ENCODE data around the gene ASB6.
A peak's percentile ranks its signal among the peaks of the same experiment; 100 is the strongest.

The ASB6 gene

GRCh38 chr9:129650680-129651235 lies 8.8 kb upstream of the ASB6 start:
- DNase-seq: no peak
- H3K4me3 Mint-ChIP-seq: no peak overlapping the region
- H3K27ac Mint-ChIP-seq: no peak overlapping the region
- TF ChIP-seq CTCF (IDR thresholded peaks at IDR 0.05): no peak
- peaks cover 81% of the 10 kb centered on the region for H3K4me1 Mint-ChIP-seq
- no peaks in the 10 kb centered on the region for H3K27me3 Mint-ChIP-seq (ENCODE audit: low read depth, poor library complexity)
- no peaks in the 10 kb centered on the region for H3K36me3 Mint-ChIP-seq (ENCODE audit: low read depth)
- H3K9me3 Mint-ChIP-seq: peaks cover 4% of the 10 kb centered on the region

DNA sequence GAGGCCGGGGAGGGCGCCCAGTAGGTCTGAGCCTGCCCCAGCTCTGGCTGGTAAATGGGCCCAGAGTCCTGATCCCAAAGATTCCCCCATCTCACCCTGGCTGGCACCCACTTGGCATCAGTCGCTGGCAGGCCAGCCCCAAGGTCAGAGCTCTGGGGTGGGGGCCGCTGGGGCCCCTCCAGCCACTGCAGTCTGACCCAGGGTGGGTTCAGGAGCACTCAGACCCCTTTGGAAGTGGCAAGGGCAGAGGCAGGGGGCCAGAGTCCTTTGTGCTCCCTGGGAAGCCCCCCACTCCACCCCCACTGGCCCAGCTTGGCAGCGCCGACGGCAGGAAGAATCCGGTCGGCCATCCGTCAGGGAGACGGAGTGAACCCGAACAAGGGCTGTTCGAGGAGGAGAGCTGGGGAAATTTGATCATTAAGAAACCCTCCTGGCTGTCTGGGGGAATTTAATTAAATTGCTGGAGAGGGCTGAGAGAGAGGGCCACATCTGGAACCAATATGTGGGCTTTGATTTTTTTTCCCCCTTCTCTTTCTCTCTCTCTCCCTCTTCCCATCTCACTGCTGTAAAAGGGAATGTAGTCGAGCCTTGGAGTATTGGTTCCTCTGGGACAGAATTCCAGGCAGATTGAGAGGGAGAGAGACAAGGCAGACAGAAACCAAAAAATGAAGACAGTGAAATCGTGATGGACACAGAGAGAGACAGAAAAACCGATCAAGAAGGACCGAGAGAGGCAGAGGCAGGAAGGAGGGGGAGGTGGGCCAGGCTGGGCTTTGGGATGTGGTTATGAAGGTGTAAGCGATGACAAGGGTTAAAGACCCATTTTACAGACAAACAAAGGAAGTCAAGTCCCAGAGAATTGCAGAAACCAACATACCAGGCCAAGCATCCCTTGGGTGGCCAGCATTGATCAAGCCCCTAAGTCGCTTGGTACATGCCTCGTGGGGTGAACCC lies 8.1 kb upstream of the ASB6 start:
- no peak overlapping the region for H3K4me3 Mint-ChIP-seq
- no peak for TF ChIP-seq CTCF (IDR thresholded peaks at IDR 0.05)
- peak overlapping the region; percentile 92 for H3K27ac Mint-ChIP-seq
- DNase-seq: no peak
- peaks cover 81% of the 10 kb centered on the region for H3K4me1 Mint-ChIP-seq
- peaks cover 4% of the 10 kb centered on the region for H3K9me3 Mint-ChIP-seq
- H3K36me3 Mint-ChIP-seq (ENCODE audit: low read depth): no peaks in the 10 kb centered on the region
- no peaks in the 10 kb centered on the region for H3K27me3 Mint-ChIP-seq (ENCODE audit: low read depth, poor library complexity)

DNA sequence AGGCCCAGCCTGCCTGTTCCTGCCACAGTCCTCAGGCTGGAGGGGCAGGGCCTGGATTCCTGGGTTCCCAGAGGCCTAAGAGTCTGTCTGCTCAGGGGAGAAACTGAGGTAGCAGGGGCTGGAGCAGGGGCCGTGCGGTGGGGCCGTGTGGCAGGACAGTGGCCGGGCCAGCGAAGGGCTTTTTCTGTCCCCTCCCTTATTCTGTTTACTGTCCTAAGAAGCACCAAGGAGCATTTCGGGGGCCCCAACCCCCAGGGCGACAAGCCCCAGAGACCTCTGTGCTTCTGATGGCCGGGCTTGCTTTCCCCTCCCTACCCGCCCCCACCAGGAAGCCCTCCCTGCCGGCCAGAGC lies 6.8 kb upstream of the ASB6 start:
- peaks cover 79% of the 10 kb centered on the region for H3K4me1 Mint-ChIP-seq
- no peaks in the 10 kb centered on the region for H3K27me3 Mint-ChIP-seq (ENCODE audit: low read depth, poor library complexity)
- DNase-seq: no peak

GRCh38 chr9:129648092-129648763 lies 6.3 kb upstream of the ASB6 start:
- peaks cover 4% of the 10 kb centered on the region for H3K9me3 Mint-ChIP-seq
- peak; percentile 67 for DNase-seq
- peak overlapping the region; percentile 26 for H3K27ac Mint-ChIP-seq
- H3K4me1 Mint-ChIP-seq: peaks cover 74% of the 10 kb centered on the region
- no peaks in the 10 kb centered on the region for H3K36me3 Mint-ChIP-seq (ENCODE audit: low read depth)
- peak overlapping the region; percentile 63 for H3K4me3 Mint-ChIP-seq
- H3K27me3 Mint-ChIP-seq (ENCODE audit: low read depth, poor library complexity): no peaks in the 10 kb centered on the region
- no peak for TF ChIP-seq CTCF (IDR thresholded peaks at IDR 0.05)

More for the DNA sequence above, 6.8 kb upstream of the ASB6 start:
- H3K36me3 Mint-ChIP-seq (ENCODE audit: low read depth): no peaks in the 10 kb centered on the region
- H3K27ac Mint-ChIP-seq: no peak overlapping the region
- H3K4me3 Mint-ChIP-seq: no peak overlapping the region
- peaks cover 4% of the 10 kb centered on the region for H3K9me3 Mint-ChIP-seq
- TF ChIP-seq CTCF (IDR thresholded peaks at IDR 0.05): no peak

DNA sequence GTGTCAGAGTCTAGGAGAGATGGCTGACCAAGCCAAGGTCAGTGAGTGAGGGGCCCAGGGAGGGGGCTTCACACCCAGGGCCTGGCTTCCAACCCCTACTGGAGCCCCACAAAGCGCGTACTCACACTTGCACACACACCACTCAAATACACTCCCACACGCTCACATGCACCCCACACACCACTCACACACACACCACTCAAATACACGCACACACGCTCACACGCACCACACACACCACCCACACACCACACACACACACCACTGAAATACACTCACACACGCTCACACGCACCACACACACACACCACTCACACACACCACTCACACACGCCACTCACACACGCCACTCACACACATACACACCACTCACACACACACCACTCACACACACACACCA lies 5.7 kb upstream of the ASB6 start:
- DNase-seq: no peak
- TF ChIP-seq CTCF (IDR thresholded peaks at IDR 0.05): no peak
- H3K4me3 Mint-ChIP-seq: peak overlapping the region; percentile 63

More for the DNA sequence above, 5.7 kb upstream of the ASB6 start:
- Mint-ChIP-seq H3K36me3 (ENCODE audit: low read depth) (no peaks in the 10 kb centered on the region), H3K9me3 (peaks cover 4% of the 10 kb centered on the region), H3K4me1 (peaks cover 70% of the 10 kb centered on the region), H3K27me3 (ENCODE audit: low read depth, poor library complexity) (no peaks in the 10 kb centered on the region), H3K27ac (peak overlapping the region; percentile 49)

Measured in nephron progenitor cell (in vitro differentiated cells).